ENCODE measurements around the gene AQP6. TPM values are rescaled to one million over a fixed set of nuclear protein-coding genes. Genes with fewer than 3 reads are reported as not detected.
A peak's percentile ranks its signal among the peaks of the same experiment; 100 is the strongest.

Gene AQP6
- total and polyA plus RNA-seq, 2 donors from 2014 or later: 12.0 to 74.1 TPM

GRCh38 chr12:50005175-50005574 lies 32.4 kb downstream of the AQP6 start:
- Histone ChIP-seq H3K36me3 (ENCODE audit: control insufficient read depth in 2 of 3, insufficient read depth in 3 of 3, low read length in 3 of 3) (peaks cover 0 to 2% (median 0%) of the 10 kb centered on the region in 3 donors), H3K27ac (ENCODE audit: low read depth in 2 of 2, low read length in 2 of 2) (no peak overlapping the region), H3K9me3 (ENCODE audit: control insufficient read depth in 2 of 3, insufficient read depth in 1 of 3, low read length in 3 of 3) (no peaks in the 10 kb centered on the region), H3K9ac (ENCODE audit: low read length in 3 of 3) (no peak overlapping the region), H3K27me3 (ENCODE audit: control insufficient read depth, insufficient read depth, low read length) (no peaks in the 10 kb centered on the region), H3K4me3 (ENCODE audit: low read length in 3 of 3) (no peak overlapping the region), H3K4me1 (ENCODE audit: control insufficient read depth in 2 of 3, insufficient read depth in 2 of 3, low read depth in 1 of 3, low read length in 3 of 3) (no peaks in the 10 kb centered on the region)
- TF ChIP-seq CTCF (IDR thresholded peaks at IDR 0.05; ENCODE audit: borderline replicate concordance, extremely low read depth, insufficient read depth): no peak
- FAIRE-seq: no peak
- no peak for DNase-seq
- intact Hi-C loops (cut with DNase I): no loop called here

GRCh38 chr12:50006280-50006679 lies 33.5 kb downstream of the AQP6 start:
- no peak overlapping the region for H3K27ac ChIP-seq (ENCODE audit: low read depth in 2 of 2, low read length in 2 of 2)
- no peak for TF ChIP-seq CTCF (IDR thresholded peaks at IDR 0.05; ENCODE audit: borderline replicate concordance, extremely low read depth, insufficient read depth)
- DNase-seq (no peak), FAIRE-seq (no peak)
- intact Hi-C loops (cut with DNase I): no loop called here
- H3K9me3 ChIP-seq (ENCODE audit: control insufficient read depth in 2 of 3, insufficient read depth in 1 of 3, low read length in 3 of 3): no peaks in the 10 kb centered on the region
- no peaks in the 10 kb centered on the region for H3K27me3 ChIP-seq (ENCODE audit: control insufficient read depth, insufficient read depth, low read length)
- H3K4me1 ChIP-seq (ENCODE audit: control insufficient read depth in 2 of 3, insufficient read depth in 2 of 3, low read depth in 1 of 3, low read length in 3 of 3): no peaks in the 10 kb centered on the region
- H3K9ac ChIP-seq (ENCODE audit: low read length in 3 of 3): no peak overlapping the region
- H3K36me3 ChIP-seq (ENCODE audit: control insufficient read depth in 2 of 3, insufficient read depth in 3 of 3, low read length in 3 of 3): peaks cover 0 to 2% (median 0%) of the 10 kb centered on the region in 3 donors
- H3K4me3 ChIP-seq (ENCODE audit: low read length in 3 of 3): no peak overlapping the region

- no peak for FAIRE-seq
- no peak overlapping the region for H3K4me3 ChIP-seq (ENCODE audit: low read length in 3 of 3)
- H3K27me3 ChIP-seq (ENCODE audit: control insufficient read depth, insufficient read depth, low read length): no peaks in the 10 kb centered on the region
- TF ChIP-seq CTCF (IDR thresholded peaks at IDR 0.05; ENCODE audit: borderline replicate concordance, extremely low read depth, insufficient read depth): no peak
- intact Hi-C loops (cut with DNase I): no loop called here
- no peak overlapping the region for H3K27ac ChIP-seq (ENCODE audit: low read depth in 2 of 2, low read length in 2 of 2)
- no peaks in the 10 kb centered on the region for H3K9me3 ChIP-seq (ENCODE audit: control insufficient read depth in 2 of 3, insufficient read depth in 1 of 3, low read length in 3 of 3)
- peaks cover 0 to 2% (median 0%) of the 10 kb centered on the region in 3 donors for H3K36me3 ChIP-seq (ENCODE audit: control insufficient read depth in 2 of 3, insufficient read depth in 3 of 3, low read length in 3 of 3)
- H3K9ac ChIP-seq (ENCODE audit: low read length in 3 of 3): no peak overlapping the region
- peak in 1 of 5 donors; percentile 23 for DNase-seq
- no peaks in the 10 kb centered on the region for H3K4me1 ChIP-seq (ENCODE audit: control insufficient read depth in 2 of 3, insufficient read depth in 2 of 3, low read depth in 1 of 3, low read length in 3 of 3)
These were observed 34.2 kb downstream of the AQP6 start for GRCh38 chr12:50006754-50007442.

Data from kidney (tissue), 14 donors.